HG02642 (cell line): ENCODE results near the gene WIPF3.

Experiments
- ATAC-seq: cut with Tn5 transposase; IDR thresholded peaks from one replicate; pipeline ENCODE4 v1.9.1; 2021; ENCODE audit warnings: mild to moderate bottlenecking; ENCODE audit not compliant: unreplicated experiment, poor library complexity

WIPF3 gene

DNA sequence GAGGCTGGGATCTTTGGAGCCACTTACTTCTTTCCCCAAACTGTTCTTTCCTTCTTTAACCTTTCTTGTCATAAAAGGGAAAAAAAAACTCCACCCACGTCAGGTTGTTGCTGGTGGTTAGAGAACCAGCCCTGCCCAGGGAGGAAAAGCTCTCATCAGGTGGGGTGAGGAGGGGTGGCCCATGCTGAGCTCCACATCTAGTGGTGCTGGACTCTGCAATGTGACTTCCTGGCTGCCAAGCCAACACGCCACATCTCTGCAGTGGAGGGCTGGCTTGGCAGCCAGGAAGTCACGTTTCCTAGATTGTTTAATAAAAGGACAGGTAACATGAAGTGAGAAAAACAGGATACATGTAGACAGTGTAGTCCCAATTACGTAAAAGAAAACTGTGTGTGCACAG is 37.4 kb downstream of the WIPF3 start:
- no peak for ATAC-seq

DNA sequence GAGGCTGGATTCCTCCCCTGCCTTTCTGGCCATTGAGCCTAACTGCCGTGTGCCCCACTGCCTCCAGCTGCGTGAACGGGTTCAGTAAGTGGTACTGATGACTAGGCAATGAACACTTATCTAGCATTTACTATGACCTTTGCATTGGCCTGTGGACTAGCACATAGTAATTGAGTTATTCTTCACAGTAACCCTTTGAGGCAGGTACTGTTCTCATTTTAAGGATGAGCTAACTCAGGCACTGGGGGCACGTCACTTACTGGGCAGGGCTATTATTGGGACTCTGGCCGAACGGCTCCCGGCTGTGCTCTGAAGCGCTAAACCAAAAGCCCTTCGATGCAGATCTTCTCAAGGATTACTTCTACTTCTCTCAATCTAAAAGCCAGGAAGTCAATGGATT is 38.3 kb downstream of the WIPF3 start:
- no peak for ATAC-seq

GRCh38 chr7:29847496-29847895 is 41.2 kb downstream of the WIPF3 start:
- no peak for ATAC-seq

DNA sequence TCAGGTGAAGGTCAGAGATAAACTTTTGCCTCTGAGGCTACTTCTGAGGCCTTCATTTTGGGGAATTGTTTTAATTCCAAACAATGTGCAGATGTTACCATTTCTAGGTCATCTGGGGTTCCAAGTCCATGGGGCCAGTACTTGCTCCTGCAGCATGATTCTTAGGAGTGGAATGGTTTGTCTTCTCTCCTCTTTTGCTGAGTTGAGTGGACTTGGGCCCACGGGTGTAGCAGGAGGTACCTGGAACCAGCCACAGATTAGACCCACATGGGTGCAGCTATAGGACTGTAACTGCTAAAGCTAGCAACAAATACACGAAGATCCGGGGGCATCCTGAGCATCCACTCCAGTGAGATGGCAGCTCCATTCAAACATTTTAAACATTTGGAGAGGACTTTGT is 41.6 kb downstream of the WIPF3 start:
- no peak for ATAC-seq

- ATAC-seq, result no peak
Observed at GRCh38 chr7:29848941-29849340, 42.6 kb downstream of the WIPF3 start.

DNA sequence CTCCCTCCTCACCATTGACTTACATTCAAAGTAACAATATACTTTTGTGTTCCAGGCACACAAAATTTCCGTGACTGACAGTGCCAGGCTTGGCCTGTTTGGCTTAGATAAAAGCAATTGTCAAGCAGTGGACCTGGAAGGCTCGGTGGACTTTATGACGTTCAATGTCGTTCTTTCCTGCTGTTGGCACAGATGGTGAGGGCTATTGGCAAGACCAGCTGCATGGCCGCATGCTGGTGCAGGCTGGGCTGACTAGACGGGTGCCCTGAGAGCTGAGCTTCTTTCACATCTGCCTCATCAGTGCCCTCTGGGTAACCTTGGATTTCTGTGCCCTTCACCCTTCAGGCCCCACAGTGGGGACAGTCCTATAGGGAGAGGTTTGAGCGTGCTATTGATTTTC is 45.2 kb downstream of the WIPF3 start:
- ATAC-seq, result no peak

DNA sequence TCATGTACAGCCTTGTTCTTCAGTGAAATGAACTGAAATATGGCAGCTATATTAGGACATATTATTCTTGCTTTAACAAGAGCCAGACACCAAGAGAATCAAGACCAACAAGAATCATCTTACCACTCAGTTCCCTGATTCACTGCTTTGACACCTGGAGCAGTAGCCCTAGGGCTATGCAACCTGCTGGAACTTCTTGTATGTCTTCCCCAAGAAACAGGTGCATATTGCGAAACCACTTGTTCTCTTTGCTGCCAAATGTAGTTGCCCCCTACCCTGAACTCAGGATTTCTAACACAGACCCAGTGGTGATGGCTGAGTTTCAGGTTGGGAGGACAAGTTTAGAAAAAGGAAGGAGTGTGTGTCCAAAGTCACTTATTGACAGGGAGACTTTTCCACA is 46.1 kb downstream of the WIPF3 start:
- no peak for ATAC-seq

DNA sequence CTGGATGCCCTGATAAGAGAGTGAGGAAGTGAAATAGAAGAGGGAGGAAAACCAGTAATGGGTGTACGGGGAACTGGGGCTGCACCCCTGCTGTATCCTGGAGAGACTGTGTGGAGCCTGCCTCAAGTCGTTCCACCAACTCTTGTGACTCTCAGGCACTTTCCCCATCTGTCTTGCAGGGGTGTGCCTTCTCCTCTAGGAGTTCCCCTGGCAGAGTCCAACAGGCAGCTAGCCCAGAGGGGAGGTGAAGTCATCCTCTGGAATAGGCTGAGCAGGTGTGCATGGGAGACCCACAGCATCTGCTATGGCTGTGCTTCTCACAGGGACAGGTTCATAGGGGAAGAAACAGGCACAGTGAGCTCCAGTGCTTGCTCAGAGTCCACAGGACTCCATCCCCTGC is 46.8 kb downstream of the WIPF3 start:
- ATAC-seq, result no peak

DNA sequence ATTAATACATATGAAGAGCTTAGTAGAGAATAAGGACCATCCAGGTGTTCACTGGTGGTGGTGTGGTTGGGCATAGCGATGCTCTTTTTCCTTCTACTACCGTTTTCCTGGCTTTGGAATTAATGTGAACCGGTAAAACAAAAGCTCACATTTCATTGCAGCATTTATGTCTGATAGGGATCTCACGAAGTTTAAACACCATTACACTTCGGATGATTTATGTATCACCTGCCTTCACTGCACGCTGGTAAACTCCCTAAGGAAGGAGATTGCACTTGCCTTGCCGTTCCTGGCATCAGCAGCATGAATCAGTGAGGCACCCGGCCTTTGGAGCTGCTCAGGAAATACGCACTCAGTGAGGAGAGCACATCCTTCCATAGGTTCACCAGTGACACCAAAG is 47.5 kb downstream of the WIPF3 start:
- no peak for ATAC-seq

DNA sequence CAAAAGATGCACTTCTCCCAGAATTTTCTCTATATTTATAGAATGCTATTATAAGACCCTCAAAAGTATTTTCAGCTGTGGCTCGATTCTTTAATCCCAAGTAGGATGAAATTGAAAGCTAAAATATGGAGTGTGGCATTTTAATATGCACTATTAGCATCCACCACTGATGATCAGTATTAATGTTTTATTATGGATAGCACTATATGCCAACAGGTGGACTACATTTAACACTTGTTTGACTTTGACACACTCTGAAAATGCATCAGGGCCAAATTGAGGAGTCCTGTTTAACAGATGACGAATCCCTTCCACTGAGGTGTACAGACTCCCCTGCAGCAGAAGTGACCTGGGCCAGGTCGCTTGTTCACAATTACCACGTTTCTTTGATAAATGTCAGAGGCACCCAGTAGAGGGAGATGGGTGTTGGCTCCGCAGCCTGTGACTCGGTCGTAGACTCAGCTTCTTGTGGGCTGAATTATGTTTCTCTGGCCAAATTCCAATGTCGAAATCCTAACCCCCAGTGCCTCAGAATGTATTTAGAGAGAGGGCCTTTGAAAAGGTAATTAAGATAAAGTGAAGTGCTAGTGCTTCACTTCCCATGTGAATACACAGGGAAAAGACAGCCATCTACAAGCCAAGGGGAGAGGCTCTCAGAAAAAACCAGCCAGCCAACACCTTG is 48.1 kb downstream of the WIPF3 start:
- no peak for ATAC-seq

- no peak for ATAC-seq
Observed at GRCh38 chr7:29857654-29858053, 51.3 kb downstream of the WIPF3 start.

DNA sequence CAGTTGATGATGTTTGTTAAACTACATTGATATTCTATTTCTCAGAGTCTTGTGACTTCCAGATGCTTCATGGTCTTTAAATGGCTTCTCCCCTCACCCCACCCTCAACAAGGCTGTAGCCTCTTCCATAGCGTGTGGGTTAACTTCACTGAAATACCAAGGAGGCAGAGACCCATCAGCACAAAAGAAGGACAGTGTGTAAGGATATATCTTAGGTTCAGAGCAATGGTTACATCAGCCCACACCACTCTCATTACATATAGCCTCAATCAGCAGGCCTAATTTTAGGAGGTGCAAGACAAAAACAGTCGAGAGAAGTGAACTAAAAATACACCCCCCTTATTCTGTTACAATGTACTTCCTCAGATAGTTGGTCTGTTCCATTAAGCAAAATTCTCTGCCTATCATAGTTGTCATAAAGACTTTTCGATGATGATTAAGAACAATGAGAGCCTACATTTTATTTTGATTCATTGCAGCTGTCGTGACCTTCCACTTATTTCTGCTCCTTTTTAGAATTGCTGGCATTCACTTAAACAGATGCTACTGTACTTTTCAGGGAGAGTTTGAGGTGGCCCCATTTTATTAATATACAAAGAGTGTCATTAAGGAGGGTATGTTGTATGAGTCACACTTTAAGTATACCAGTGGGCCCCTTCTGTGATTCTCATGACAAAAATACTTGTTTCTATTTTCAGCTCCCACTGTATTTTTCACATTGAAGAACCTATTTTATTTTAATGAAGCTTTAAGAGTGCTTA is 52.1 kb downstream of the WIPF3 start:
- no peak for ATAC-seq

DNA sequence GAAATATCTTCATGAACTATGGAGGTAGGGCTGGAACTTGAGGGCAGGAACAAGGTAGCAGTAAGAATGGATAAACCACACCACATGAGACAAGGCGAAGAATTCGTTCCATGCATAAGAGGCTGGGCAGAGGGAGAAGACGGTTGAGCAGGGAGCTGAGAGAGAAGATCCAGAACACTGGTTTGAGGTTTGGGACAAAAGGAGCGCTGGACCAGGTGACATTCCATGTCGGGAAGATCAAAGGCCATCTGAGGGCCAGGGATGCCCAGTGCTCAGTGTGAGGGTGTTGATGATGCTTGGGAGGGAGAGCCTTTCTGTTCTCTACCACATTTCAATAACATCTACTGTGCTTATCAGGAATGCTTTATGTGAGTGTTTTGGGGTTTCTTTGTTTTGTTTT is 52.8 kb downstream of the WIPF3 start:
- ATAC-seq, result no peak

DNA sequence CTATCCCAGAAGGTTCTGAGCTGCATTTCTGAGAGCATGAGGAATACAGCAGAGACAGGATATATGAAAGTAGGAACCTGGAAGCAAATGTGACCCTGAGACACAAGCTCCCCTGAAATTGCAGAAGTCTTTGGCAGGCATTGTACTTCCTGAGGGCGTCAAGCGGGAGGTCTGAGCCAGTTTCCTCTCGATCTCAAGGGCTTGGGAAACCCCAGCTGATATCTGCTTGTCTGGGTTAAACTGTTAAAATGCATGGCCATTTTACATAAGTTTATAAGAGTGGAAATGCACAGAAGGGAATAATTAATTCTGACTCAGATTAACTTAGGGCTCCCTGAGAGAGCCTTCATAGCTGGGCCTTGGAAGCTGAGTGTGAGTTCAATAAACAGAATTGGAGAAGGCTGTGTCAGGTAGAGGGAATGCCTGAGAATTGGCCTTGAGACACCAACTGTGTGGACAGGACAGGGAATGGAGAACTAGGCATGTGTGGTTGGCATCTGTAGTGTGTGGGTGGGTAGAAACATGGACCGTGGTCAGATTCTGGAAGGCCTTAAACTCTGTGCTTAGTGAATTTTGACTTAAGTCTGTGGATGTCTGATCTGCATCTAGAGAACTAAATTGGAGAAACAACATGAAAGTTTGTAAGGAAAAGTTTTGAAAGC is 53.3 kb downstream of the WIPF3 start:
- ATAC-seq, result no peak

- no peak for ATAC-seq
Observed at GRCh38 chr7:29860186-29860585, 53.9 kb downstream of the WIPF3 start.

DNA sequence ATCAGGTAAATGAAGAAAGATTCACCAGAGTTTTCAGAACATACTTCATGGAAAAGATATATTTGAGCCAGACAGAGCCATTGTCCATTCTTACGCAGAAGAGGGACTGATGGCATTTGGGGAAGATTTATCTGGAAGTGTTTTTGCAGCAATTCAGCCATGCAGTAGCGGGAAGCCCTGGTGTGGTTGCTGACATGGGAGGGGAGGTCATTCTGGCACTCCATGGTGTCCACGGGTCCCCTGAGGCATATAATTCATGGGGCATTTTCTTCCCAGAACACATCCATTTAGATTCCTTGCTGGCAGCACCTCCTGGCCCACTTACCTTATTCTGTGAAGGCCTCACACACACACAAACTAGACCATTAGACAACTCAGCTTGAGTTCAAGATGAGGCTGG is 55.6 kb downstream of the WIPF3 start:
- ATAC-seq, result no peak

DNA sequence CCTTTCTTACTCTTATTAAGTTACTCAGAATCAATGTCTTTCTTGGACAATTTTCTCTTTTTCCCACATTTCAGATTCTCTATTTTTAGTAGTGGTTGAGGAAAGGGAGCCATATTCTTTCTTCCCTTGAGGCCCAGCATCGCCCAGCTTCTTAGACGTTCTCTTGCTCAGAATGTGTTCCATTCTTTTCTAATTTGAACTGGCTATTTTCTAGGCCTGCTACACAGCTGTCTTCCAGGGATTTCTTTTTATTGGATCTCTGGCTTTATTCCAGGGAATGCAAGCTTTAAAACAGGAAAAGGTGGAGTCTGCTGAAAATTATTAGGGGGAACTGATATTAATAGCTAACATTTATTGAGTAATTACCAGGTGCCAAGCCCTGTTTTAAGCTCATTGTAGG is 58.3 kb downstream of the WIPF3 start:
- ATAC-seq, result no peak

- ATAC-seq, result no peak
Observed at GRCh38 chr7:29865526-29865925, 59.2 kb downstream of the WIPF3 start.

DNA sequence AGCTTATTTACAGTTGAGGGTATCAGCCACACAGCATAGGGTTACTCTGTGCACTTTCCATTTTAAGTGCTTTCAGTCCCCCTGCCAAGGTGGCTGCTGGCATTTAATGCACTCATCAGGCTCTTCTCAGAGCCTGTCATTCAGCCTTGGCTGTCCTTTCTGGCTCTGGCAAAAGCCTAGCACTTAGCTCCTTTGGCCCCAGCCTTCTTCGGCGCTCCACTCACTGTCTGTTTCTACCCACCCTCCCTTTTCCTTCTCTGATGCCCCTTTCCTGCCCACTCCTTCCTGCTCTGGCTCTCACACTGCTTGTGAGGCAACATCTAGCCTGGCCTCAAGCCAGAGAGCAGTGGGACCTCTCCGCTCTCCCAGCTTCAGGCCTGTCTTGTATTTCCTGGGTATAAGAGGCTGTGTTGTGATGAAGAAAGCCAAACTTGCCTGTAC is 60.2 kb downstream of the WIPF3 start:
- ATAC-seq, result no peak

- no peak for ATAC-seq
Observed at GRCh38 chr7:29871787-29872398, 65.6 kb downstream of the WIPF3 start.

DNA sequence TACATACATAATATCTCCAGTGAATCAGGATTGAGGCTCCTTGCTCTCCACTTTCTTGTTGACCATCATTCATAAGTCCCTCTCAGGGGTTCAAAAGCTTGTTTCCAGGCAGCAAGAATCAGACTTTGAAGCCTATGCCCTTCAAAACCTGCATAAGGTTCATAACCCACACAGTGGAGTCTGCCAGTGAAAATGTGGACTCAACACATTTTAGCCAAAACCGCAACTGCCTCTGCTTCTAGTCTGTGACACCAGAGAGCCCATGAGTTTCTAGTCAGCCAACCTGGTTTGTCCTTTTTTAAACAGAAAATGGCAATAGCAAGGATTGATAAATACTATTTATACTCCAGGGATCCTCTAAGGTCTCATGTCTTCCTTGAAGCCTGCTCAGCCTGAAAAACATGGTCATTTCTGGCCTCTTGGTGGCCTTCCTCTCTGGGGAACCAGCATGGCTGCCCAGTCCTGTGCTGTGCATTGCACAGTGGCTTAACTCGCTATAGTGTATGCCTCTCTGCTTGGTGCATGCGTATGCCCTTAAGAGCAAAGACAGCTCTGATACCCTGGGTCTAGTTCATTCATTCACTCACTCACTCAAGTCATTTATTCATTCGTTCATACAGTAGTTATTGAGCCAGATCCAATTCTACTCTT is 67.5 kb downstream of the WIPF3 start:
- ATAC-seq, result no peak
